Astrocyte (in vitro differentiated cells and primary cell): Measurements from ENCODE around the gene UNC5C. TPM values are rescaled to one million over a fixed set of nuclear protein-coding genes. Genes with fewer than 3 reads are reported as not detected.

Experiments
- DNase-seq: peaks from one replicate; pipeline ENCODE4 v3.0.0-alpha.2; 2010; ENCODE audit warnings: low read depth
- FAIRE-seq: peaks from 2 replicates; lab custom pipeline; 2011; peaks lifted over from hg19 to GRCh38; lab: Jason Lieb, UNC
- H2AFZ ChIP-seq: 2 replicates; pipeline ENCODE4 v1.6.0; 2012; ENCODE audit warnings: low read depth, low read length, inconsistent platforms
- H3K27ac ChIP-seq: 2 replicates; pipeline ENCODE4 v1.5.1; 2011; ENCODE audit warnings: low read depth, low read length, inconsistent platforms
- H3K27me3 ChIP-seq: 2 replicates; pipeline ENCODE4 v1.6.0; 2011; ENCODE audit warnings: low read length, inconsistent platforms; ENCODE audit not compliant: insufficient read depth
- H3K36me3 ChIP-seq: 2 replicates; pipeline ENCODE4 v1.5.1; 2011; ENCODE audit warnings: low read length, inconsistent platforms; ENCODE audit not compliant: insufficient read depth
- H3K4me1 ChIP-seq: 2 replicates; pipeline ENCODE4 v1.5.1; 2011; ENCODE audit warnings: low read length, inconsistent platforms; ENCODE audit not compliant: insufficient read depth
- H3K4me2 ChIP-seq: 2 replicates; pipeline ENCODE4 v1.6.0; 2012; ENCODE audit warnings: low read length, inconsistent platforms
- H3K4me3 ChIP-seq: 2 replicates; pipeline ENCODE4 v1.5.1; 2011; ENCODE audit warnings: low read depth, mild to moderate bottlenecking, low read length, inconsistent platforms; ENCODE audit not compliant: insufficient read depth
- H3K79me2 ChIP-seq: 2 replicates; pipeline ENCODE4 v1.6.0; 2012; ENCODE audit warnings: mild to moderate bottlenecking, low read length, inconsistent platforms; ENCODE audit not compliant: insufficient read depth
- H3K9ac ChIP-seq: 2 replicates; pipeline ENCODE4 v1.6.0; 2012; ENCODE audit warnings: mild to moderate bottlenecking, low read length, inconsistent platforms
- H3K9me3 ChIP-seq: 2 replicates; pipeline ENCODE4 v1.5.1; 2012; ENCODE audit warnings: low read depth, mild to moderate bottlenecking, low read length, inconsistent platforms; ENCODE audit not compliant: insufficient read depth
- H4K20me1 ChIP-seq: 2 replicates; pipeline ENCODE4 v1.6.0; 2012; ENCODE audit warnings: low read length, inconsistent platforms; ENCODE audit not compliant: insufficient read depth
- H3K27ac Mint-ChIP-seq: one replicate; pipeline ENCODE4 v1.8.0; 2021; ENCODE audit warnings: mild to moderate bottlenecking, mixed read lengths; ENCODE audit not compliant: unreplicated experiment
- H3K27me3 Mint-ChIP-seq: one replicate; pipeline ENCODE4 v1.8.0; 2021; ENCODE audit warnings: low read depth, mixed read lengths; ENCODE audit not compliant: unreplicated experiment
- H3K36me3 Mint-ChIP-seq: one replicate; pipeline ENCODE4 v1.8.0; 2021; ENCODE audit warnings: low read depth, mixed read lengths; ENCODE audit not compliant: unreplicated experiment
- H3K4me1 Mint-ChIP-seq: one replicate; pipeline ENCODE4 v1.8.0; 2021; ENCODE audit warnings: low read depth, mixed read lengths; ENCODE audit not compliant: unreplicated experiment
- H3K4me3 Mint-ChIP-seq: one replicate; pipeline ENCODE4 v1.8.0; 2021; ENCODE audit warnings: mild to moderate bottlenecking, moderate library complexity, mixed read lengths; ENCODE audit not compliant: unreplicated experiment
- H3K9me3 Mint-ChIP-seq: one replicate; pipeline ENCODE4 v1.8.0; 2021; ENCODE audit warnings: mild to moderate bottlenecking, mixed read lengths; ENCODE audit not compliant: unreplicated experiment
- EZH2 ChIP-seq: IDR thresholded peaks from 2 replicates; pipeline ENCODE4 v1.6.1; 2012; ENCODE audit warnings: mild to moderate bottlenecking, low read length, inconsistent platforms; ENCODE audit not compliant: insufficient read depth
- total RNA-seq: library from RNA; stranded (reverse); gene quantifications from 2 replicates; pipeline ENCODE4 v1.2.1, GENCODE V29; 2021
- TF ChIP-seq, protein P1 (sequence below): IDR thresholded peaks from 2 replicates; pipeline ENCODE4 v1.5.1; 2011; ENCODE audit warnings: low read depth, mild to moderate bottlenecking, inconsistent platforms, low read length, moderate library complexity; ENCODE audit not compliant: insufficient read depth

Gene UNC5C
- total RNA-seq, 1 donor from 2014 or later: 3.1 TPM

- H3K4me1 ChIP-seq: no peaks in the 10 kb centered on the region
- no peak overlapping the region for H3K4me3 ChIP-seq
- H4K20me1 ChIP-seq: no peaks in the 10 kb centered on the region
- Mint-ChIP-seq H3K27ac (no peak overlapping the region), H3K4me3 (no peak overlapping the region), H3K9me3 (peaks cover 2% of the 10 kb centered on the region), H3K4me1 (no peaks in the 10 kb centered on the region), H3K36me3 (no peaks in the 10 kb centered on the region), H3K27me3 (no peaks in the 10 kb centered on the region)
- no peaks in the 10 kb centered on the region for H3K36me3 ChIP-seq
- H2AFZ ChIP-seq: no peak overlapping the region
- DNase-seq (no peak), FAIRE-seq (no peak)
- no peak overlapping the region for H3K27ac ChIP-seq
- H3K9me3 ChIP-seq: no peaks in the 10 kb centered on the region
- H3K9ac ChIP-seq: no peak overlapping the region
- no peaks in the 10 kb centered on the region for H3K27me3 ChIP-seq
- no peak overlapping the region for H3K4me2 ChIP-seq
- TF ChIP-seq, protein P1, sequence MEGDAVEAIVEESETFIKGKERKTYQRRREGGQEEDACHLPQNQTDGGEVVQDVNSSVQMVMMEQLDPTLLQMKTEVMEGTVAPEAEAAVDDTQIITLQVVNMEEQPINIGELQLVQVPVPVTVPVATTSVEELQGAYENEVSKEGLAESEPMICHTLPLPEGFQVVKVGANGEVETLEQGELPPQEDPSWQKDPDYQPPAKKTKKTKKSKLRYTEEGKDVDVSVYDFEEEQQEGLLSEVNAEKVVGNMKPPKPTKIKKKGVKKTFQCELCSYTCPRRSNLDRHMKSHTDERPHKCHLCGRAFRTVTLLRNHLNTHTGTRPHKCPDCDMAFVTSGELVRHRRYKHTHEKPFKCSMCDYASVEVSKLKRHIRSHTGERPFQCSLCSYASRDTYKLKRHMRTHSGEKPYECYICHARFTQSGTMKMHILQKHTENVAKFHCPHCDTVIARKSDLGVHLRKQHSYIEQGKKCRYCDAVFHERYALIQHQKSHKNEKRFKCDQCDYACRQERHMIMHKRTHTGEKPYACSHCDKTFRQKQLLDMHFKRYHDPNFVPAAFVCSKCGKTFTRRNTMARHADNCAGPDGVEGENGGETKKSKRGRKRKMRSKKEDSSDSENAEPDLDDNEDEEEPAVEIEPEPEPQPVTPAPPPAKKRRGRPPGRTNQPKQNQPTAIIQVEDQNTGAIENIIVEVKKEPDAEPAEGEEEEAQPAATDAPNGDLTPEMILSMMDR: no peak
- TF ChIP-seq EZH2: no peak
- no peaks in the 10 kb centered on the region for H3K79me2 ChIP-seq
Observed at GRCh38 chr4:95476121-95476520, 72.7 kb downstream of the UNC5C start.

DNA sequence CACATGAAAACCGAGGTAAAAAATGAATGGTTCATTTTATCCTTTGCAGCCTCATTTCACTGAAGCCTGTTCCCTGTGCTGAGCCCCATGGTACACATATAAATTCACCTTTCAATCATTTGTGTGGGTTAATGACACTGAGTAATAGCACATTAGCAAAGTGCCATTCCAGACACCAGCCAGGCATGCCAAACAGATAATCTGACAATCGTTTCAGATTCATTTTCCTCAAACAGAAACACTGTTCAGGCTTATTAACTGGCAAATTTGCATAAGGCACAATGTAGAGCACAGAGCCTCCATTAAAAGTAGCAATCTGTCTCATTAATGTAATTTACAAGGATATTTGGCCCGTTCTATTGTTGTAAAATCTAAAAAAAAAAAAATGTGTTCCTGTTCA, 76.2 kb downstream of the UNC5C start:
- no peaks in the 10 kb centered on the region for H3K27me3 ChIP-seq
- H3K4me3 ChIP-seq: no peak overlapping the region
- DNase-seq (no peak), FAIRE-seq (no peak)
- H3K36me3 ChIP-seq: no peaks in the 10 kb centered on the region
- H3K4me1 ChIP-seq: no peaks in the 10 kb centered on the region
- H3K36me3 Mint-ChIP-seq: no peaks in the 10 kb centered on the region
- no peak overlapping the region for H3K4me2 ChIP-seq
- TF ChIP-seq, protein P1: no peak
- no peak for TF ChIP-seq EZH2
- no peak overlapping the region for H3K27ac ChIP-seq
- H4K20me1 ChIP-seq: no peaks in the 10 kb centered on the region
- no peaks in the 10 kb centered on the region for H3K79me2 ChIP-seq
- H3K9ac ChIP-seq: no peak overlapping the region
- no peaks in the 10 kb centered on the region for H3K27me3 Mint-ChIP-seq
- H3K9me3 Mint-ChIP-seq: peaks cover 1% of the 10 kb centered on the region
- H3K4me3 Mint-ChIP-seq: no peak overlapping the region
- no peak overlapping the region for H3K27ac Mint-ChIP-seq
- H2AFZ ChIP-seq: no peak overlapping the region
- H3K4me1 Mint-ChIP-seq: no peaks in the 10 kb centered on the region
- H3K9me3 ChIP-seq: no peaks in the 10 kb centered on the region

- H3K36me3 ChIP-seq: no peaks in the 10 kb centered on the region
- DNase-seq (no peak), FAIRE-seq (no peak)
- H3K4me1 ChIP-seq: no peaks in the 10 kb centered on the region
- TF ChIP-seq EZH2: no peak
- TF ChIP-seq, protein P1: no peak
- no peaks in the 10 kb centered on the region for H3K27me3 ChIP-seq
- no peak overlapping the region for H3K4me3 ChIP-seq
- no peaks in the 10 kb centered on the region for H4K20me1 ChIP-seq
- Mint-ChIP-seq H3K27me3 (no peaks in the 10 kb centered on the region), H3K9me3 (peaks cover 1% of the 10 kb centered on the region), H3K27ac (no peak overlapping the region), H3K36me3 (no peaks in the 10 kb centered on the region), H3K4me3 (no peak overlapping the region), H3K4me1 (no peaks in the 10 kb centered on the region)
- H3K79me2 ChIP-seq: no peaks in the 10 kb centered on the region
- no peak overlapping the region for H3K9ac ChIP-seq
- H2AFZ ChIP-seq: no peak overlapping the region
- no peaks in the 10 kb centered on the region for H3K9me3 ChIP-seq
- no peak overlapping the region for H3K27ac ChIP-seq
- H3K4me2 ChIP-seq: no peak overlapping the region
Observed at GRCh38 chr4:95470622-95471021, 78.2 kb downstream of the UNC5C start.
